HepG2 (cell line): Measurements from ENCODE around the gene CHST12. TPM values are rescaled to one million over a fixed set of nuclear protein-coding genes. Genes with fewer than 3 reads are reported as not detected.

Experiments
- ATAC-seq: fragments of 200-7000 bp; cut with Tn5 transposase; 3 replicates; pipeline ENCODE4 v1.9.1; 2020; ENCODE audit warnings: mild to moderate bottlenecking, moderate library complexity
- BruUV-seq: library from RNA; stranded (reverse); fragments of 400-500 nt; replicated peaks from 2 replicates; lab custom pipeline; 2021; lab: Mats Ljungman, UMichigan
- CTCF ChIA-PET: fragments of 300-600 bp; formaldehyde crosslinking; extraction: SDS; loops from one replicate; lab custom pipeline; 2021; ENCODE audit warnings: low total read pairs, inconsistent platforms, low intra/inter-chr PET ratio; lab: Yijun Ruan, JAX
- POLR2A ChIA-PET: fragments of 350-600 bp; sonication (Branson Sonifier 250); formaldehyde crosslinking; loops from one replicate; lab custom pipeline; 2020; ENCODE audit warnings: antibody characterized with exemption, inconsistent platforms; lab: Yijun Ruan, JAX
- DNase-seq: peaks from one replicate; pipeline ENCODE4 v3.0.0-alpha.2; 2015; ENCODE audit warnings: low spot score
- FAIRE-seq: peaks from 3 replicates; lab custom pipeline; 2011; peaks lifted over from hg19 to GRCh38; lab: Jason Lieb, UNC
- H2AFZ ChIP-seq: one replicate; pipeline ENCODE4 v1.6.1; 2011; ENCODE audit warnings: low read length, inconsistent platforms
- H3K27ac ChIP-seq: fragments of 300-600 bp; 3 replicates; pipeline ENCODE4 v1.8.0; 2011; ENCODE audit warnings: mixed run types, mild to moderate bottlenecking, mixed read lengths, low read length, inconsistent platforms; ENCODE audit not compliant: insufficient read depth; ENCODE audit errors: extremely low read length
- H3K27me3 ChIP-seq, 2 experiments: fragments of 200-600 bp in 1 of 2; 2 replicates in 1 of 2; 3 replicates in 1 of 2; pipeline versions ENCODE4 v1.6.0 to v1.8.0; 2011; ENCODE audit warnings: low read length in 2 of 2, mild to moderate bottlenecking in 2 of 2, moderate library complexity in 2 of 2, inconsistent platforms in 1 of 2; ENCODE audit not compliant: insufficient read depth in 2 of 2, control insufficient read depth in 1 of 2
- H3K36me3 ChIP-seq, 2 experiments: fragments of 200-600 bp in 1 of 2; replicated peaks in 1 of 2; 2 replicates in 1 of 2; 3 replicates in 1 of 2; pipeline versions ENCODE4 v1.5.1 to v1.8.0; 2011; ENCODE audit warnings: low read length in 2 of 2, inconsistent platforms in 1 of 2; ENCODE audit not compliant: insufficient read depth in 2 of 2, control insufficient read depth in 1 of 2
- H3K4me1 ChIP-seq: 2 replicates; pipeline ENCODE4 v1.5.1; 2012; ENCODE audit warnings: low read length, inconsistent platforms; ENCODE audit not compliant: insufficient read depth
- H3K4me2 ChIP-seq: 2 replicates; pipeline ENCODE4 v1.6.0; 2011; ENCODE audit warnings: low read depth, low read length, inconsistent platforms
- H3K4me3 ChIP-seq, 3 experiments: fragments of 200-600 bp in 1 of 3; sonication (generic), shearing (Covaris generic) in 1 of 3; replicated peaks in 1 of 3; 2 replicates each; pipeline ENCODE4 v1.5.1; 2011 to 2016; ENCODE audit warnings: low read length in 3 of 3, inconsistent platforms in 2 of 3, low read depth in 2 of 3, mild to moderate bottlenecking in 2 of 3, control low read depth in 1 of 3, mixed read lengths in 1 of 3; ENCODE audit not compliant: insufficient read depth in 1 of 3
- H3K79me2 ChIP-seq: one replicate; pipeline ENCODE4 v1.6.1; 2011; ENCODE audit warnings: low read length, inconsistent platforms; ENCODE audit not compliant: insufficient read depth
- H3K9ac ChIP-seq: 2 replicates; pipeline ENCODE4 v1.6.0; 2011; ENCODE audit warnings: mild to moderate bottlenecking, low read depth, low read length, inconsistent platforms; ENCODE audit not compliant: insufficient read depth
- H3K9me3 ChIP-seq: 2 replicates; pipeline ENCODE4 v1.5.1; 2012; ENCODE audit warnings: mild to moderate bottlenecking, low read length
- H4K20me1 ChIP-seq: 2 replicates; pipeline ENCODE4 v1.6.0; 2011; ENCODE audit warnings: inconsistent platforms, mild to moderate bottlenecking, low read length, moderate library complexity; ENCODE audit not compliant: insufficient read depth
- GLI4 ChIP-seq: sonication (generic); formaldehyde crosslinking; IDR thresholded peaks from 2 replicates; pipeline ENCODE4 v1.5.1; 2020; ENCODE audit warnings: missing genetic modification reagents, mild to moderate bottlenecking, moderate library complexity, borderline replicate concordance
- HNRNPLL ChIP-seq: fragments of 200-400 bp; formaldehyde crosslinking; IDR thresholded peaks from 2 replicates; pipeline ENCODE4 v1.6.1; 2017; ENCODE audit warnings: mild to moderate bottlenecking, low read depth, low read length; ENCODE audit not compliant: poor library complexity, severe bottlenecking
- KLF12 ChIP-seq: sonication (generic); formaldehyde crosslinking; IDR thresholded peaks from 2 replicates; pipeline ENCODE4 v1.4.0; 2020; ENCODE audit warnings: missing genetic modification reagents, borderline replicate concordance
- MTF2 ChIP-seq: sonication (generic); formaldehyde crosslinking; IDR thresholded peaks from 2 replicates; pipeline ENCODE4 v1.5.0; 2020; ENCODE audit warnings: missing genetic modification reagents, borderline replicate concordance
- POLR2A ChIP-seq, 2 experiments: IDR thresholded peaks; 2 replicates each; pipeline ENCODE4 v1.6.1; 2011; ENCODE audit warnings: low read depth in 2 of 2, low read length in 2 of 2, mild to moderate bottlenecking in 1 of 2, moderate library complexity in 1 of 2; ENCODE audit not compliant: insufficient read depth in 1 of 2
- RBM22 ChIP-seq: fragments of 200-400 bp; formaldehyde crosslinking; optimal IDR thresholded peaks from 2 replicates; pipeline ENCODE3; 2017; ENCODE audit warnings: mild to moderate bottlenecking, low read length, moderate library complexity
- REST ChIP-seq, 2 experiments: IDR thresholded peaks; 2 replicates each; pipeline ENCODE4 v1.6.1; 2011 to 2012; ENCODE audit warnings: low read length in 2 of 2, borderline replicate concordance in 1 of 2, low read depth in 1 of 2, mild to moderate bottlenecking in 1 of 2, moderate library complexity in 1 of 2
- ZNF577 ChIP-seq: sonication (generic); formaldehyde crosslinking; IDR thresholded peaks from 2 replicates; pipeline ENCODE4 v1.4.0; 2020; ENCODE audit warnings: mild to moderate bottlenecking, low read depth, missing genetic modification reagents, borderline replicate concordance
- WGBS: methylation state at CpG from one replicate; pipeline ENCODE4 v1.1.6; 2017; ENCODE audit warnings: low lambda C conversion rate; 5-methylcytosine and 5-hydroxymethylcytosine counted together
- in situ Hi-C: cut with HindIII; loops from 2 replicates; pipeline ENCODE4 v1.10.0; 2017; ENCODE audit warnings: low pct_unique_long_range_greater_than_20kb; ENCODE audit not compliant: extremely low pct_ligation_motif_present
- intact Hi-C: fragments of 100-400 bp; cut with micrococcal nuclease; formaldehyde crosslinking; loops from one replicate; pipeline ENCODE4 v1.10.0; 2022; ENCODE audit not compliant: unreplicated experiment
- polyA plus RNA-seq, 8 experiments: library from polyadenylated mRNA; depleted of rRNA in 3 of 8; stranded (reverse) in 7 of 8; unstranded in 1 of 8; fragments of >200 nt; fragmentation: Illumina TruSeq in 4 of 8; extraction: Trizol in 4 of 8; gene quantifications; 2 replicates each; pipeline versions ENCODE4 v1.2.1 to v1.2.3, GENCODE V29; 2011 to 2016; ENCODE audit warnings: low read depth in 4 of 8, missing spikeins in 1 of 8, mixed read lengths in 1 of 8; ENCODE audit not compliant: insufficient read depth in 1 of 8
- total RNA-seq, 5 experiments: library from RNA; depleted of rRNA; stranded (reverse); fragments of >200 nt; fragmentation: Illumina TruSeq; extraction: Trizol; gene quantifications; 2 replicates each; pipeline ENCODE4 v1.2.3, GENCODE V29; 2016; ENCODE audit warnings: low read depth in 1 of 5

CHST12 gene
- total and polyA plus RNA-seq, 2 of the 13 experiments (the other 11 are each of a cell fraction or from before 2014, with no cell fraction given), result 6.4 to 15.8 TPM

- Histone ChIP-seq H3K79me2 (no peaks in the 10 kb centered on the region), H3K9me3 (no peaks in the 10 kb centered on the region), H2AFZ (no peak overlapping the region), H3K36me3 (peaks cover 24 to 58% of the 10 kb centered on the region in 2 experiments), H3K27me3 (no peaks in the 10 kb centered on the region), H3K4me3 (no peak overlapping the region), H3K27ac (no peak overlapping the region), H3K4me1 (no peaks in the 10 kb centered on the region), H3K4me2 (no peak overlapping the region), H3K9ac (no peak overlapping the region), H4K20me1 (0 out of 2 replicates have a peak, but pooled peaks cover 3% of the 10 kb centered on the region)
- TF ChIP-seq MTF2 (CRISPR knock-in tag), result no peak
- no peak for TF ChIP-seq ZNF577 (CRISPR knock-in tag)
- peak; percentile 50 for TF ChIP-seq RBM22
- TF ChIP-seq POLR2A (IDR thresholded peaks at IDR 0.05; ENCODE audit: insufficient read depth in 1 of 2, low read depth in 2 of 2, low read length in 2 of 2), result peak in 1 of 2 experiments; percentile 9; a peak in 1 of 4 replicates
- no peak for TF ChIP-seq HNRNPLL
- TF ChIP-seq KLF12, result no peak
- TF ChIP-seq GLI4 (CRISPR knock-in tag), result no peak
- no peak for TF ChIP-seq REST (IDR thresholded peaks at IDR 0.05; ENCODE audit: borderline replicate concordance in 1 of 2, low read depth in 1 of 2, low read length in 2 of 2)
- DNase-seq, result no peak
- 90% methylated on average over 4 of the region's 5 CpGs for WGBS
- intact Hi-C loops, result no loop called here
- no peak for ATAC-seq
- no peak for FAIRE-seq
- CTCF ChIA-PET, result no interaction called here
- BruUV-seq, result no TSS peak
- in situ Hi-C loops, result loop anchor here (10.0 kb wide), 1 partner anchor 54 kb away; no protein-coding TSS in a partner anchor
- POLR2A ChIA-PET, result no interaction called here
These were observed 22.2 kb upstream of the CHST12 start for GRCh38 chr7:2381227-2381626.
